RPMI8226 (cell line): ENCODE results near the gene FDXR.

Experiments used
- DNase-seq: peaks from one replicate; pipeline ENCODE4 v3.0.0-alpha.2; 2015

Gene FDXR

GRCh38 chr17:74854792-74855191 is 18.0 kb downstream of the FDXR start:
- no peak for DNase-seq

GRCh38 chr17:74853669-74854068 is 19.1 kb downstream of the FDXR start:
- DNase-seq: no peak

- DNase-seq: no peak
Observed at GRCh38 chr17:74853048-74853397, 19.8 kb downstream of the FDXR start.

- peak; percentile 89 for DNase-seq
Observed at GRCh38 chr17:74852237-74853047, 20.4 kb downstream of the FDXR start.

GRCh38 chr17:74851612-74852236 is 21.1 kb downstream of the FDXR start:
- DNase-seq: peak; percentile 45

- no peak for DNase-seq
Observed at GRCh38 chr17:74850914-74851313, 21.9 kb downstream of the FDXR start.

- no peak for DNase-seq
Observed at GRCh38 chr17:74850310-74850709, 22.5 kb downstream of the FDXR start.

GRCh38 chr17:74848656-74849399 is 24.0 kb downstream of the FDXR start:
- DNase-seq: no peak

- DNase-seq: no peak
Observed at GRCh38 chr17:74846621-74847020, 26.2 kb downstream of the FDXR start.

GRCh38 chr17:74843352-74843627 is 29.5 kb downstream of the FDXR start:
- no peak for DNase-seq

- DNase-seq: no peak
Observed at GRCh38 chr17:74842599-74843351, 30.0 kb downstream of the FDXR start.

- DNase-seq: no peak
Observed at GRCh38 chr17:74842146-74842598, 30.6 kb downstream of the FDXR start.

- DNase-seq: no peak
Observed at GRCh38 chr17:74840989-74841666, 31.7 kb downstream of the FDXR start.

GRCh38 chr17:74839990-74840852 is 32.6 kb downstream of the FDXR start:
- DNase-seq: no peak

GRCh38 chr17:74838274-74838673 is 34.5 kb downstream of the FDXR start:
- no peak for DNase-seq

GRCh38 chr17:74836691-74837467 is 35.9 kb downstream of the FDXR start:
- DNase-seq: no peak

- DNase-seq: no peak
Observed at GRCh38 chr17:74836191-74836590, 36.6 kb downstream of the FDXR start.

GRCh38 chr17:74833501-74834377 is 39.1 kb downstream of the FDXR start:
- DNase-seq: no peak

- DNase-seq: no peak
Observed at GRCh38 chr17:74832421-74832820, 40.4 kb downstream of the FDXR start.
